NCI-H82 treated with DMSO at 0.1 percent for 48 hours (cell line): ENCODE data around the gene NOS1AP.
A peak's percentile ranks its signal among the peaks of the same experiment; 100 is the strongest.

Experiments
- DNase-seq: peaks from one replicate; lab custom pipeline; 2025; ENCODE audit not compliant: unreplicated experiment; lab: John Stamatoyannopoulos, UW

The NOS1AP gene

DNA sequence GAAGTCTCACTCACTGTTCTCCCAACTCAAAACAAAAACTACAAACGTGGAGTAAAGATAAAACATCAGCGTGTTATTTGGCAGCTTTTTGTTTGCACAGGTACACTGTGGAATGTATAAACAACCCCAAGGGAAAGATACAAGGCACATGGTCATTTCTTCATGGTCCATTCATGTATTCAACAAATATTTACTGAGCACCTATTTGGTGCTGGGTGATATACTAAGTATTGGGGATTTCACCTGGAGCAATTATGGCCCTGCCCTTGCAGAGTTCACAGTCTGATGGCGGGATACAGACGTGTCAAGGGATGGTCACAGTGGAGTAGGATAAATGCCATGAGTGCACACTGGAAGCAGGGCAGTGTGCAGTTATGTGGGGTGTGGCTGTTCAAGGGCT is 171.1 kb downstream of the NOS1AP start:
- no peak for DNase-seq

DNA sequence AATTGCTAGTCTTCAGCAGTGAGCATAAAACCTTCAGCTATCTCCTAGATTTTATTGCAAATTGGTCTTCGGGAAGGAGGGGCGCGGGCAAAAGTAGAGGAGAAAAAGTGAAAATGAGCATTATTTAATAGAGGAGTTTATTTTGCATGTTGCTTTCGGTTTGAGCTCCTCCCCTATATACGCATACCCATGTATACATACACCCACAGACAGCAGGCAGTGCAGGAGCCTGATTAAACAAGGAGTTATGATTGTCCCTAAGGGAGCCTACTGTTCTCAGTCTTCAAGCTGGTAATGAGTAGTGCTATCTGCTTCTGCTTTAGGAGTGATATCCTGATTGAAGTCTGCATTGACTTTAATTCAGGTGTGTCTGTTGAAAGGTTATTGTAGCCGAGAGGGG is 173.3 kb downstream of the NOS1AP start:
- no peak for DNase-seq

DNA sequence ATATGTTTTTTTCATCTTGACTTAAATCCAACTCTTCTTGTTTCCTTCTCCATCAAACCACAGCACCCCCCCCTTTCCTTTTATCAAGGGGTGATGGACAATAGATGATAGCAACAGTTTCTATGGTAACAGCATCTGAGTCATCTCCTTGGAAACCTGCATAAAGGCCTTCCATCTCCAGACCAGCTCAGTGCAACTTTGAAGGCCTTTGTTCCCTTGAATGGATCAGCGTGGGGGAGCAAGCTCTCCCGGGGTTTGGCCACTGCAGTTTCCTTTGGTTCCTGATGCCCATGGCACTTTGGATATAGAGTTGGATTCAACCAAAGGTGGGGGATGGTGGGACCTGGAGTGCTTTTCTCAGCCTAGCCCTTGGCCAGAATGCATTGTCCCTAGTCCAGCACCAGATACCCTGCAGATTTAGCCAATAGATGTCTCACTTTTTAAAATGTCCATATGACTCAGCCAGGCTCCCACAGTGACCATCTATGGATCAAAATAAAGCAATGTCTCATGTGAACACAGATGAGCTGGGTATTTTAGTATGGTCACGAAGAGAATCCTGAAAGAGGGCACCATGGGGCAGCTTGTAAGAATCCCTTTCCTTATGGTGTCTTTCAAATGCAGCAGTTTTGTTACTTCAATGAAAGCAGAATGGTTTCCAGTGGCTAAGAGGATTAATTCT is 179.5 kb downstream of the NOS1AP start:
- no peak for DNase-seq

DNA sequence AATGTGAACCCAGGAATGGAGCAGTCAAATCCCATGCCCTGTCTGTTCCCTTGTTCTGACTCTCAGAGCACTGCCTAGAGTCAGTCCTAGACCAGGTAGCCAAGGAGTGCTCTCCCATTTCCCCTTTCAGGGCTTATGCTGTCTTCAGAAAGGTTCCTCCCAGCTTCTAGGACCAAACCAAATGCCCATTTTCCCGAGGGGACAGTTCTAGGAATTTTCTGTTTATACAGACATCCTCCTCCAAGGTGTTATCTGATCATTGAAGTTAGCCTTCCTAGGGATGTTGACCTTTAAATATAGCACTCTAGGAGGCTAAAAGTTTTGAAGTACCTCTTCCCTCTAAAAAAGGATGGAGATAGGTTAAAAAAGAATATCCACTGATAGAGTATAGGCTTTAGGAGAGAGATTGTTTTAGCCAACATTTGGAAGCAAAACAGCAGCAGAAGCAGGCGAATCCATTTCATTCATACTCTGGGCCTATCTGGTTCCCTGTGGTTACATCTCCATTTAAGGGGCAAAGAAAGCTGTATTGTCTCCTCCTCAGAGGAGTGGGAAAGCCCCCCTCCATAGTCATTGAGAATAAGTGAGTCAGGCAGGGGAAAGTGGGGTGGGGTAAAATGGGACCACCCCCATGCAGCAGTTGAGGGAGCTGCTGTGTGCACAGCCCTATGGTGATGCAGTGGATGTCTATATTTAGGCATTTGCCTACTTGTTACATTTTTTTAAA is 180.7 kb downstream of the NOS1AP start:
- no peak for DNase-seq

DNA sequence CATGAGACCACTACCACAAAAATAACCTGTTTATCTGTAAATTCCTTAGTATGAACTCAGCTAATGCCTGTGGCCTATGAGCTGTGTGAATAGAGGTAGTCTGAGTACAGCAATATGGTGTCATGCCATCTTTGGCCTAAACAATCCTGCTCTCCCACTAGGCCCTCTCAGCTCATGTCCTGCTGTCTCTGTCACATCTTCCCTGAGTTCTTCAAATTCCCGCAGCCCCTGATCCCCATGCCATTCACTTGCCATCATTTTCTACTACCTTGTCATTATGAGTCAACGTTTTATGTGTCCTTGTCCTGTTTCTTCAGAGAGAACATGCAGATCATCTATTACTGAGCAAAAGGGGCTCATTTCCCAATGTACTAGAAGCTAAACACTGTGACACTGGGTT is 181.6 kb downstream of the NOS1AP start:
- DNase-seq: no peak

DNA sequence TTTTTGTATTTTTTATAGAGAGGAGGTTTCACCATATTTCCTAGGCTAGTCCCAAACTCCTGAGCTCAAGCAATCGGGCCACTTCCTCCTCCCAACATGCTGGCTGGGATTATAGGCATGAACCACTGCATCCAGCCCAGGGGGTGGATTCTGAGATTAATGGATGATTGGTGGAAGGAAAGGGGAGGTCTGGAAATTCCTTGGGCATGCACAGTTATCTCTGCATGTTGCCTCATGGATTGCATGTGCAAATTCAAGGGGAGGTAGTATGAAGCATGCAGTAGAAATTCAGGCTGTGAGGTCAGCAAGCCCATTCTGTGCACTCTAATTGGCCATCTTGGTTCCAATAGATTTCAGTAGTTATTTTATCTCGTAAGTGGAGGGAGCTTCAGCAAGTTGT is 182.7 kb downstream of the NOS1AP start:
- DNase-seq: no peak

DNA sequence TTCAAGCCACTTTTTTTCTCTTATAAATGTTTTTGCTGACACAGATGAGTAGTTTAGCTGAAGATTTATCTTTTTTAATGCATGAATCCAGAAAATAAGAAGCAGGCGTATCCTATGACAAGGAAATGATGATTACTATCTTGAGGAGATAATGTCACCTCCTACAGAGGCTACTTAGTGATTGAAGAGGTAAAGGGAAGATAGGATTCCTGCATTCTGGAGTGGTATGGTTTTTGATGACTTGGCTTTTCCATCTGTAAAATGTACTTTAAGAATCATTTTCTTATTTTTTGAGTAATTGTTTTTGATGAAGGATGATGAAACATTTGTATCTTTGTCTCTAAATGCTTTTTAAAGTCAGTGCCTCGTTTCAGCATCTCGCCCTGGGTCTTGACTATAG is 184.3 kb downstream of the NOS1AP start:
- no peak for DNase-seq

DNA sequence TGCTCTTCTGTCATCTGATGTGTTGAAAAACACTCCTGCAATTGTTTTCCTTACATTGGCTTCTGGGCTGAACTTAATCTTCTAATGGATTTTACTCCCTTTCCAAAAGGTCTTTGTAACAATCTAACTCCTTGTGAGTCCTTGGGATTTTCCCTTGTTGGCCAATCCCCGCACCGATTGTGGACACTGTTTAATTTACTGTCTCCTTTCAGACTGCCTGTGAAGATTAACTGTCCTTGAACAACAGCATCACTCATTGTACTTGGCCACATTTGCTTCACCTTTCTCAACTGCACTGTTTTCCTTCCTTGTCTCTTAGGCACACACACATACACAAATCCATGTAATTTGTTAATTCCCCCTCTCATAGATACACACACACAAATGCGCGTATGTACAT is 186.8 kb downstream of the NOS1AP start:
- peak; percentile 87 for DNase-seq

DNA sequence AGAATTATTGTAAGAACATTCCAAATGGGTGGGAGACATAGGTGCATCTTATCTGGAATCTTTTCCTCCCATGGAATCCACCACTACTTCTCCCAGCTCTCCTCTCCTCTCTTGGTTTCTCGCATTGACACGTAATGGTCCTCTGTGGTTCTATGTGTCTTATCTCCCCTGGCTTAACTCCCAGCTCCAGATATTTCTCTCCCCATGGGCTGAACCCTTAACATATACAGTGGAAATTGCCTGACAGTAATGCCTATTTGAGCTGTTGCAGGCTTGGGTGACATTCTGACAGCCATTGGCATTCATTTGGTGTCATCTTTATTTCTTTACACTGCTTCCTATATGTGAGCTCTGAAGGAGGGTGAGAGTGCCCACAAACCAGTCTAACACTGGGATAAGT is 188.9 kb downstream of the NOS1AP start:
- no peak for DNase-seq

DNA sequence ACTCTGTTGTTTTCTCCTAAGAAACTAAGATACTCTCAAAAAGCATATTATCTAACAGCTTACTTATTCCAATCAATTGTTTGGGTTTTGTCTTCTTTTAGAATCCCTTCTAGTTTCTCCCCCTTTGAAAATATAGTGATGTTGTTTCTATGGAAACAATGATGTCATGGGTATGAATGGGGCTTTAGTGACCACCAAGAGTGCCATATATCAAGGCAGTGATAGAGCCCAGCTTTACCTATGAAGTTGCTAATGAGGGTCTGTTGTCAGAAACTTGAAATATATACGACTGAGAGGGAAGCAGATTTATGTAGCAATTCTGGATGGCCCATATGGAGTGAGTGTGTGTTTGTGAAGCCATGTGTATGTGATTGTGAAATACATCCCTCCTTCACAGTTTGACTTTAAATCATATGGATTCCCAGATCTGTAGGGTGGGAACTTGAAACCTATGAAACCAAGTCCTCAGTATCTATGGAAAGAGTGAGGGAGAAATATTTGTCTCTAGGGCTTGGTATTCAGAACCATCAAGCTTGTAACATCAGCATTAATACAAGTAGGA is 190.5 kb downstream of the NOS1AP start:
- DNase-seq: no peak

DNA sequence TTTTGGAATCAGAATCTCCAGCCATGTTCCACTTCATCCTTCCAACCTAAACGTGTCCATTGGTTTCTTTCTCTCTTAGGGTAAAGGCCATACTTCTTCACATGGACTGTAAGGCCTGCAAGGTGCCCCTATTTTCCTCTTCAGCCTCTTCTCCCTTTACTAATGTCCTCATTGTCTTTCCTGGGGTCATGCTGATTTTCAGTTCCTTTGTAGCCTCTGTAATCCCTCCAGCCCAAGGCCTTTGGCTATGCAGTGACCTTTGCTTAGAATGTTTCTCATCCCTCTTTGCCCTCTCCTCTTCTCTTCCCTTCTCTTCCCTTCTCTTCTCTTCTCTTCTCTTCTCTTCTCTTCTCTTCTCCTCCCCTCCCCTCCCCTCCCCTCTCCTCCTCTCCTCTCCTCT is 194.6 kb downstream of the NOS1AP start:
- DNase-seq: no peak

DNA sequence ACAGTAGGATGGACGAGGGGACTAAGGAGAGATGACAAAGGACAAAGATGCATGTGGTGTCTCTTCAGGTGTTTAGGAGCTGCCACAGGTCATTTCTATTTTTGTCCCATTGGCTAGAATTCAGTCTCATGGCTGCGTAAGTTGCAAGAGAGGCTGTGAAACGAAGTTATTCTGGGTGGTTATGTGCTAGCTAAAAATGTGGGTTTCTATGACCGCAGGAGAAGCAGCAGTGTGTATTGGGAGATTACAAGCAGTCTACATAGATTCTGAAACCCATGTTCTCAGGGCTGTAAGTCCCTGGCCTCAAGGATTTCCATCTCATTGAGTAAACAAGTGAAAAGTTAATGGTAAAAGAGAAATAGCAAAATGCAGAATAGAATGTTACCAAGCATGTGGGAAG is 196.5 kb downstream of the NOS1AP start:
- DNase-seq: no peak

DNA sequence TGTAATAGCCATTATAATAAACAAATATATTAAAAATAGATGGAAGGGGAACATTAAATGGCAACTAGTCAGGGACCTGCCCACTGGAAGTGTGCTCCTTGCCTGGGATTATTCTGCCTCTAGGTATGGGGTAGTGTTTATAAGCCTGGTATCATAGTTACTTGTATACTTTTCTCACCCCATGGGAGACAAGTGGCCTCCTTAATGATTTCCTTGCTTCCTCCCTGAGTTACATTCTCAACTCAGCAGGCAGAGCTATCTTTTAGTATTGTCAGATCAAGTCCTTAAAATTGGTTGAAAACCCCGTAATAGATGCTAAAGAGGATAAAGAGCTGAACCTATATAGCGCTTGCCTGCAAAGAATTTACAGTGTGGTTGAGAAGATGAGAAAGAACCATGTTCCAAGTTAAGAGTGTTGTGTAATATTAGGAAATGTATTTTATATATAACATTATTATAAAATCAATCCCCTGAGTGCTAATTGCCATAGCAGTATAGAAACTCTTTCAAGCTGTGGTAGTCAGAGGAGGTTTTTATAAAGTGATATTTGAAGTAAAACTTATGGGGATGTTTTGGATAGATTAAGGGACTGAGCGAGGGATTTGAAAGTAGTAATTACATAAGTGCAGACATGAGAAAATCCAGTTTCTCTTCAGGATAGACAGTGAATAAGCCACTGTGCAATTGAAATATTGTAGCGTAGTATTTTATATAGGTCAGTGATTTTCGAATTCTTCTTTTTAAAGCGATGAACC is 200.7 kb downstream of the NOS1AP start:
- no peak for DNase-seq

DNA sequence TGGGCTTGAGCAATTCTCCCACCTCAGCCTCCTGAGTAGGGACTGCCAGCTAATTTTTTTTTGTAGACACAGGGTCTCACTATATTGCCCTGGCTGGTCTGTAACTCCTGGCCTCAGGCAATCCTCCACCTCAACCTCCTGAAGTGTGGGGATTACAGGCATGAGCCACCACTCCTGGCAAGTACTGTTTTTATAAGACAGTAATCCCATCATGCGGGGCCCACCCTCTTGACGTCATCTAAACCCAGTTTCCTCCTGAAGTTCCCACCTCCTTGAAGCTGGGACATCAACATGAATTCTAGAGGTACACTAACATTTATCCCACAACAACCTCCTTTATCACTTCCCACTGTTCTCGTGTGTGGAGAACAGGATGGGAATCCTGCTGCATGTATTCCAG is 202.5 kb downstream of the NOS1AP start:
- no peak for DNase-seq

DNA sequence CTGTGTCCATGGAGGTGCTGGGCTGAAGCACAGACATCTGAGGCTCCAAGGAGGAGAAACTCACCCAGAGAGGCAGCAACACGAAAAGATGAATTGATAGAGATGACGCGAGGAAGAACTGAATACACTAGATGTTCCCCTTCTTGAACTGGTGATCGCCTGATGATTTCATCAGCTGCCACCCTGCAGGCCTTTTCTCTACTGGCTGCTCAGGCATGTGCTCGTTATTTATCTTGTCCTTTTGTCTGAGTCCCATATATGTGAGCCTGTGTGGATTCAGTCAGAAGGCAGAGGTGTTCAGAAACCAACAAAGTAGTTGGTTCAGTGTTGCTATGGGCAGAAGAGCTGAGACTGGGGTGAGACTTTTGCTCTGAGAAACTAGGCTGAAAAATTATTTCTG is 202.9 kb downstream of the NOS1AP start:
- DNase-seq: no peak

DNA sequence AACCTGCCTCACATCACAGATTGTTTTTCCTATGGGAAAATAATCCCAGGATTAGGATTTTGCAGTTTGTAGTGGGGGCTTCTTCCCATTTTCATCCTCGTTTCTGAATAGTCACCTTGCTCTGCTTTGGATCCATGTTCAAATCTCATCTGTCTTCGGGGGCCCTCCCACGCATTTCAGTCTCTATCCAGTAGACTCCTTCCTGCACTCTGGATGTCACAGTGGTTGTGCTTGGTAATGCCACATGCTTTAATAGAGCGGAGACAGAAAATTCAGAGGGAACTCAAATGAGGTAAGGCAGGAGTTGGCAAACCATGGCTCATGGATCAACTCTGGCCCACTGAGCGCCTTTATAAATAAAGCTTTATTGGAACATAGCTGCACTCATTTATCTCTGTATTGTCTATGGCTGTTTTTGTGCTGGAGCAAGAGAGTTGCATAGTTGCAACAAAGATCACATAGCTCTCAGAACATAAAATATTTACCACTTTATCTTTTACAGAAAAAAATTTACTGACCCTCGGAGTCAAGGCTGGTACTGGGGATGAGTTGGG is 206.2 kb downstream of the NOS1AP start:
- DNase-seq: no peak

DNA sequence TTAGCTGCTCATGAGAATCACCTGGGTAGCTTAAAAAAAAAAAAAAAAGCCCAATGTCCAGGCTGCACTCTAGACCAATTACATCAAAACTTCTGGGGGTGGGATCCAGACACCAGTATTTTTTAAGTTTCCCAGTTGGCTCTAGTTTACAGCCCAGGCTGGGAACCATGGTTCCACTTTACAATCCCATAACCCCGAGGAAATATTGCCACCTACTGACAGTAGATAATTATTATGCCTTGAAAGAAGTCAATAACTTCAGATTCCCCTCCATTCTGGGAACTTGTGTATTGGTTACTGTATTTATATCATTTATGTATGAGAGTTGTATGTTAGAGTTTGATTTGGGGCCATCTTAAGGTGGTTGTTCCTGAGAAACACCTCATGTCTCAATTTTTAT is 207.0 kb downstream of the NOS1AP start:
- DNase-seq: peak; percentile 35

DNA sequence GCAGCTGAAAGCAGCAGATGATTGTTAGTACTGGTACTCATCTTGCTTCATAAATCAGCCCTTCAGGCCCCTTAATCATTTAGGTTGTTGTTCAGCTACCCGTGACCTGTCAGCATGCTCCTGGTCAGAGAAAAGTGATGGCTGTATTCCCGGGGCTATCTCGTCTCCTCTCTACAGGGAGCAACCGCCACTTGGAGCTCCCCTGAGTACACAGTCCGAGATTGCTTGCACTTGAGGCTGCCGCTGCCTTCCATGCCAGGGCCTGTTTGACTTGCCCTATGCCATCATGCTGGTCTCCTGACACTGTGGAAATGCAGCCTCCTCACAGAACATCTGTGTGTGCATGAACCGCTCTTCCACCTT is 209.6 kb downstream of the NOS1AP start:
- DNase-seq: no peak

DNA sequence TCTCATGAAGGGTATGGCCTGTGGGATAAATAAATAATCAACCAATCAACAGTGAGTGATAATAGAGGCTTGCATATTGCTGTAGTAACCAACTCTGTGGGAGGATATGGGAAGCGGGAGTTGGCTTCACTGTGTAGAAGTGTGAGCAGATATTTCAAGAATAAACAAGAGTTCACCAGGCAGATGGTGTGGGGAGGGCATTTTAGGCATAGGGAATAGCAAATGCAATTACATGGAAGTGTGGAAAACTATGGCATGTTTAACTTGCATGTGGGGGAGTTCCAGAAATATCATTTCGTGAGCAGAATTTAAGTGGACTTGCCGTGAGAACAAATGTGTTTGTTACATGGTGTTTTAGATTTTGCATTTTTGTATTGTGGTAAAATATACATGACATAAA is 211.9 kb downstream of the NOS1AP start:
- DNase-seq: no peak

DNA sequence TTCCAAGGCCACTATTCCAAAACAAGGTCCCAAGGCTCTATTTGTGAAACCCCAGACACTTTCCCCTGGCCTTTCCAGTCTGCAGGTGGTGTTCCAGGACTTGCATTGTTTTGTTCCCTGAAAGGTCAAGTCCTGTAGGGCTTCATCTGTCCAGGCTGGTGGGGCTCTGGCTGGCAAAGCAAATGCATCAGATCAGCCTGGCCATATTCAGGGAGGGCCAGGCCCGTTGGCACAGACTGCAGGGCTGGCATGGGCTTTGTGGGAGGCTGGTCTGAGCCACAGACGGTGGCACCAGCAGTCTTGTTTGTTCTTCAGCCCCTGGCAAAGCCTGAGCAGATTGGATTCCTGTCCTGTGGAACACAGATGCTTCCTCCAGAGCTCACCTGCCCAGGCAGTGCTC is 214.2 kb downstream of the NOS1AP start:
- no peak for DNase-seq

DNA sequence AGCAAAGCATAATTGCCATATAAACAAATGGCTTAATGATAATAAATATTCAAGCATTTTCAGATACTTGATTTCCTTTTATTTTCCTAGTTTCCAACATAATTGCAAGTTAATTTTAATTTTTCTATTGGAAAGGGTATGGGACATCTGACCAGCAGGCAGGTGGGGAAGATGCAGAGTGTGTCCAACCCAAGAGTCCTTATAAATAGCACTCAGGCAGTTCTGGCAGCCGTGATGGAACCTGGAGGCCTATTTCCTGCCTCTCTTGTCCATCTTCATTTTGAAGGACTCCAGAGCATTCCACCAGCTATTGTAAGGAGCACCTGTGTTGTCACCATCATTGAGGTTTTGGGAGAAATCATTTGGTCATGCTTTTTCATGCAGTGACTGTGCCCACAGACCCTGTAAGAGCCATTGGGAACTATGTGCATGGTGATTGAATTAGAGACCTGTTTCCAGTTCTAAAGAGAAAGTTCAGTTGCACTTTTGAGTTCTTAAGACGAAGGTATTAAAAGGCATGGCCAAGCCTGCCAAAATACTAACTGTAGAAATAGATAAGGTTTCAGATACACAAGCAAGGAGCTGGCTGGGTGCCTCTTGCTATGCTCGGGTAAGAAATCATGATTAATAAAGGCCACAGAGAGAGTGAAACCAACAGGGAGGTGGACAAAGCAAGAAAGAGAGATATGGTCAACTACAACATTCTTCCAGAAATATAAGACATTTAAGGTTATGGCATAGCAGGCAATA is 214.9 kb downstream of the NOS1AP start:
- DNase-seq: no peak
